Small intestine (tissue), 7 donors: ENCODE results near the gene CALCOCO2. TPM values are rescaled to one million over a fixed set of nuclear protein-coding genes. Genes with fewer than 3 reads are reported as not detected.
"Not testable (repeated sequence)": the region's sequence is repeated elsewhere in the genome, so short reads cannot be mapped to it uniquely, and the experiment has no call there.

ENCODE experiments used
- DNase-seq, 2 donors: peaks; one replicate each; pipeline versions ENCODE4 v3.0.0 to v3.0.0-alpha.2; 2013
- FAIRE-seq: peaks from 2 replicates; lab custom pipeline; 2012; peaks lifted over from hg19 to GRCh38; lab: Jason Lieb, UNC
- H3K27ac ChIP-seq, 3 donors: one replicate each; pipeline ENCODE4 v1.5.1; 2013; ENCODE audit warnings: low read length in 2 of 3, mild to moderate bottlenecking in 2 of 3, control low read depth in 1 of 3, inconsistent platforms in 1 of 3, low read depth in 1 of 3, moderate library complexity in 1 of 3
- H3K27me3 ChIP-seq, 3 donors: one replicate each; pipeline ENCODE4 v1.6.1; 2013; ENCODE audit warnings: low read length in 3 of 3, inconsistent platforms in 1 of 3; ENCODE audit not compliant: control insufficient read depth in 3 of 3, insufficient read depth in 3 of 3
- H3K36me3 ChIP-seq, 3 donors: one replicate each; pipeline ENCODE4 v1.6.1; 2013; ENCODE audit warnings: low read length in 3 of 3, inconsistent platforms in 1 of 3, low read depth in 1 of 3, mild to moderate bottlenecking in 1 of 3, moderate library complexity in 1 of 3; ENCODE audit not compliant: control insufficient read depth in 3 of 3, insufficient read depth in 2 of 3
- H3K4me1 ChIP-seq, 3 donors: one replicate each; pipeline ENCODE4 v1.6.1; 2013; ENCODE audit warnings: low read length in 2 of 3, inconsistent platforms in 1 of 3, low read depth in 1 of 3, mild to moderate bottlenecking in 1 of 3, moderate library complexity in 1 of 3; ENCODE audit not compliant: control insufficient read depth in 3 of 3, insufficient read depth in 2 of 3
- H3K4me3 ChIP-seq, 3 donors: one replicate each; pipeline ENCODE4 v1.5.1; 2013; ENCODE audit warnings: low read length in 3 of 3, control low read depth in 1 of 3, inconsistent platforms in 1 of 3, low read depth in 1 of 3, mild to moderate bottlenecking in 1 of 3, moderate library complexity in 1 of 3
- H3K9me3 ChIP-seq, 2 donors: one replicate each; pipeline ENCODE4 v1.6.1; 2013; ENCODE audit warnings: low read depth in 1 of 2, low read length in 1 of 2; ENCODE audit not compliant: control insufficient read depth in 2 of 2, insufficient read depth in 1 of 2
- WGBS, 3 donors: extraction: QIAGEN DNeasy Blood & Tissue Kit; methylation state at CpG; one replicate each; pipeline ENCODE4 v1.1.7; 2013; 5-methylcytosine and 5-hydroxymethylcytosine counted together
- polyA plus RNA-seq, 4 donors: library from polyadenylated mRNA; stranded (reverse) in 3 of 4; unstranded in 1 of 4; fragments of 200-250 nt in 3 of 4; fragments of 120-200 nt in 1 of 4; gene quantifications; one replicate each; pipeline versions ENCODE4 v1.2.1 to v1.2.3, GENCODE V29; 2013
- donor health status: healthy with polysubstance abuse.
- donor health status: control.
- donor health status: control.
- donor health status: Bipolar disorder and iron deficiency.
- donor health status: healthy.

CALCOCO2 gene
- polyA plus RNA-seq, 4 donors: 72.1 to 170 (median 87.8) TPM

GRCh38 chr17:48835971-48836370, 5.1 kb downstream of the CALCOCO2 start:
- Histone ChIP-seq H3K4me3 (no peak overlapping the region), H3K27me3 (no peaks in the 10 kb centered on the region), H3K36me3 (peaks cover 0 to 19% (median 0%) of the 10 kb centered on the region in 3 donors), H3K4me1 (peaks cover 5 to 29% (median 26%) of the 10 kb centered on the region in 3 donors), H3K9me3 (no peaks in the 10 kb centered on the region), H3K27ac (peak overlapping the region in 1 of 3 donors; percentile 5)
- DNase-seq (no peak), FAIRE-seq (no peak)
- 38 to 78% (median 73%) methylated on average over 2 of the region's 2 CpGs for WGBS, 3 donors

DNA sequence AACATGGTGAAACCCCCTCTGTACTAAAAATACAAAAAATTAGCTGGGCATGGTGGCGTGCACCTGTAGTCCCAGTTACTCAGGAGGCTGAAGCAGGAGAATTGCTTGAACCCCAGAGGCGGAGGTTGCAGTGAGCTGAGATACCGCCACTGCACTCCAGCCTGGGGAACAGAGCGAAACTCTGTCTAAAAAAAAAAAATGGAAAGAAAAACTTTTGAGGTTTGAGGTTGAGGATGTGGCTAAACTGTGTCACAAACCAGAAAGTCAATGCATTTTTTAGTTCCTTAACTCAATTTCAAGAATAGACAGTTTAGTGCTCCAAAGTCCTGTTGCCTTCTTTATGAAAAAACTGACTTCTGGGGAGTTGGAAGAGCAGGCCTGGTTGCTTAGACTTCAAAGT, 6.6 kb downstream of the CALCOCO2 start:
- not testable (repeated sequence) for H3K9me3 ChIP-seq, H3K27me3 ChIP-seq, FAIRE-seq, H3K4me3 ChIP-seq
- peaks cover 0 to 24% (median 0%) of the 10 kb centered on the region in 3 donors for H3K36me3 ChIP-seq
- WGBS, 3 donors: 64 to 87% (median 80%) methylated on average over 4 of the region's 4 CpGs
- DNase-seq: peak in 1 of 2 donors; percentile 40
- H3K4me1 ChIP-seq: peaks cover 6 to 36% (median 30%) of the 10 kb centered on the region in 3 donors
- H3K27ac ChIP-seq: peak overlapping the region in 2 of 3 donors; percentile 8 to 44

GRCh38 chr17:48840441-48840840, 9.6 kb downstream of the CALCOCO2 start:
- FAIRE-seq: no peak
- Histone ChIP-seq H3K27ac (peak overlapping the region; percentile 9 to 81 (median 41)), H3K4me3 (no peak overlapping the region), H3K9me3 (no peaks in the 10 kb centered on the region), H3K36me3 (peaks cover 0 to 39% (median 2%) of the 10 kb centered on the region in 3 donors), H3K4me1 (peaks cover 2 to 28% (median 22%) of the 10 kb centered on the region in 3 donors), H3K27me3 (no peaks in the 10 kb centered on the region)
- 71 to 81% (median 75%) methylated on average over 3 of the region's 3 CpGs for WGBS, 3 donors
- no peak for DNase-seq

- DNase-seq (peak; percentile 73 to 76), FAIRE-seq (no peak)
- H3K4me1 ChIP-seq: peaks cover 2 to 29% (median 20%) of the 10 kb centered on the region in 3 donors
- 7 to 14% (median 13%) methylated on average over 3 of the region's 3 CpGs for WGBS, 3 donors
- H3K27ac ChIP-seq: peak overlapping the region; percentile 46 to 95 (median 81)
- no peaks in the 10 kb centered on the region for H3K27me3 ChIP-seq
- H3K4me3 ChIP-seq: peak overlapping the region in 1 of 3 donors; percentile 2
- peaks cover 6 to 39% (median 7%) of the 10 kb centered on the region in 3 donors for H3K36me3 ChIP-seq
- no peaks in the 10 kb centered on the region for H3K9me3 ChIP-seq
Measured at GRCh38 chr17:48841395-48841831, 10.6 kb downstream of the CALCOCO2 start.

GRCh38 chr17:48842746-48843145, 11.9 kb downstream of the CALCOCO2 start:
- no peak for FAIRE-seq
- no peaks in the 10 kb centered on the region for H3K9me3 ChIP-seq
- no peaks in the 10 kb centered on the region for H3K27me3 ChIP-seq
- WGBS, 3 donors: 78 to 94% (median 87%) methylated on average over 3 of the region's 3 CpGs
- H3K4me1 ChIP-seq: peaks cover 2 to 32% (median 17%) of the 10 kb centered on the region in 3 donors
- no peak for DNase-seq
- H3K36me3 ChIP-seq: peaks cover 6 to 41% (median 11%) of the 10 kb centered on the region in 3 donors
- no peak overlapping the region for H3K4me3 ChIP-seq
- H3K27ac ChIP-seq: peak overlapping the region in 1 of 3 donors; percentile 64

DNA sequence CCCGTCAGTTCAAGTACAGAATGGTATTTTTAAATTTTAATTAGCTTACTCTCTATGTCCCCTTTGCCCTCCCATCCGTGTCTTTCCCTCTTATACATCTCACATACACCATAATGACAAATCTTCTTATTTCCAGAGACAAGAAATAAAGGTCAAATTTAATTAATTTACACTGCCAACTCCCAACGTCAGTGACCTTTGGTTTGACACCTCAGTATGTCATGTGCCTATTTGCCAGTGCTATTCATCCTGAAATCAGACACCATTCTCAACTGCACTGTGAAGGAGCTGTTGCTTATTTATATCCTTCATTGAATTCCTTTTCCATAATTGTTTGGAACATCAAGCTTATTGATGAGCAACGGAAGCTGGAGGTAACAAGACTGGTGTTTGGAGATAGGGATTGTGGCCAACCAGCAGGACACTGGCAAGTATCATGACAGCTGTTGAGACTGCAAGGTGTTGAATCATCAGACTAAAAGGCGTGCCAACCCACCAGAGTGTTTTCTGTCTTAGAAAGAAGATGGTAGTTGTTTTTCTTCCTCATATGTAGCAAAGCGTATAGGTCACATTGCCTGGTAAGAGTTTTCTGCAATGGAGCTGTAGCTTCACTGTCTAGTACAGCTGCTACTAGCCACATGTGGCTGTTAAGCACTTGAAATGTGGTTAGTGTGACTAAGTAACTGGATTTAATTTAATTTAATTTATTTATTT, 12.5 kb downstream of the CALCOCO2 start:
- H3K4me3 ChIP-seq: no peak overlapping the region
- peak overlapping the region in 2 of 3 donors; percentile 40 to 64 for H3K27ac ChIP-seq
- peak in 1 of 2 donors; percentile 31 for DNase-seq

GRCh38 chr17:48850792-48851323, 20.0 kb downstream of the CALCOCO2 start:
- FAIRE-seq (no peak), DNase-seq (no peak)
- Histone ChIP-seq H3K4me3 (no peak overlapping the region), H3K27ac (peak overlapping the region in 1 of 3 donors; percentile 12), H3K27me3 (no peaks in the 10 kb centered on the region), H3K4me1 (peaks cover 0 to 43% (median 0%) of the 10 kb centered on the region in 3 donors), H3K36me3 (peaks cover 26 to 47% (median 43%) of the 10 kb centered on the region in 3 donors), H3K9me3 (no peaks in the 10 kb centered on the region)
- 97 to 99% (median 98%) methylated on average over 4 of the region's 4 CpGs for WGBS, 3 donors

More for the DNA sequence above, 12.5 kb downstream of the CALCOCO2 start:
- Histone ChIP-seq H3K4me1 (peaks cover 2 to 29% (median 17%) of the 10 kb centered on the region in 3 donors), H3K36me3 (peaks cover 6 to 39% (median 15%) of the 10 kb centered on the region in 3 donors), H3K9me3 (no peaks in the 10 kb centered on the region), H3K27me3 (no peaks in the 10 kb centered on the region)
- FAIRE-seq: no peak
- 72 to 75% (median 73%) methylated on average over 6 of the region's 6 CpGs for WGBS, 3 donors

- no peaks in the 10 kb centered on the region for H3K27me3 ChIP-seq
- H3K36me3 ChIP-seq: peaks cover 26 to 51% (median 30%) of the 10 kb centered on the region in 3 donors
- no peak for FAIRE-seq
Measured at GRCh38 chr17:48854774-48855476, 24.1 kb downstream of the CALCOCO2 start.

More at GRCh38 chr17:48854774-48855476, 24.1 kb downstream of the CALCOCO2 start:
- peaks cover 0 to 40% (median 0%) of the 10 kb centered on the region in 3 donors for H3K4me1 ChIP-seq
- no peaks in the 10 kb centered on the region for H3K9me3 ChIP-seq
- H3K27ac ChIP-seq: peak overlapping the region in 1 of 3 donors; percentile 76
- 51 to 77% (median 63%) methylated on average over 7 of the region's 7 CpGs for WGBS, 3 donors
- H3K4me3 ChIP-seq: no peak overlapping the region
- DNase-seq: peak in 1 of 2 donors; percentile 80
